B cell (primary cell): ENCODE results near the gene DLD. TPM values are rescaled to one million over a fixed set of nuclear protein-coding genes. Genes with fewer than 3 reads are reported as not detected.

ENCODE experiments used
- ATAC-seq: fragments of 200-7000 bp; cut with Tn5 transposase; one replicate; pipeline ENCODE4 v1.10.0; 2021; ENCODE audit warnings: low read depth, mild to moderate bottlenecking, moderate number of reproducible peaks, moderate library complexity
- CTCF ChIA-PET: fragments of 350-600 bp; sonication (Branson Sonifier 250); formaldehyde crosslinking; loops from one replicate; lab custom pipeline; 2021; ENCODE audit warnings: antibody characterized with exemption, inconsistent platforms; lab: Charles Lee
- POLR2A ChIA-PET: fragments of 350-600 bp; sonication (Branson Sonifier 250); formaldehyde crosslinking; loops from one replicate; lab custom pipeline; 2021; ENCODE audit warnings: antibody characterized with exemption; lab: Charles Lee
- DNase-seq: peaks from one replicate; pipeline ENCODE4 v3.0.0; 2013
- H2AFZ ChIP-seq: 2 replicates; pipeline ENCODE4 v1.6.1; 2012; ENCODE audit warnings: mild to moderate bottlenecking, low read depth, low read length; ENCODE audit not compliant: insufficient read depth, poor library complexity, severe bottlenecking
- H3K27ac ChIP-seq, 2 donors: 1 replicate in 1 of 2; 2 replicates in 1 of 2; pipeline ENCODE4 v1.5.1; 2012 to 2013; ENCODE audit warnings: low read length in 2 of 2, mild to moderate bottlenecking in 2 of 2, moderate library complexity in 1 of 2
- H3K27me3 ChIP-seq, 4 experiments: fragments of 200-600 bp in 1 of 4; sonication (generic) in 1 of 4; replicated peaks in 1 of 4; 1 replicate in 2 of 4; 2 replicates in 2 of 4; pipeline versions ENCODE4 v1.6.1 to v1.7.0; 2013 to 2016; ENCODE audit warnings: low read length in 3 of 4, mild to moderate bottlenecking in 2 of 4, mixed read lengths in 1 of 4, moderate library complexity in 1 of 4; ENCODE audit not compliant: insufficient read depth in 4 of 4, control insufficient read depth in 3 of 4; ENCODE audit errors: control extremely low read depth in 1 of 4
- H3K36me3 ChIP-seq, 2 experiments: replicated peaks in 1 of 2; 1 replicate in 1 of 2; 2 replicates in 1 of 2; pipeline versions ENCODE4 v1.6.1 to v1.7.1; 2013; ENCODE audit warnings: low read length in 1 of 2; ENCODE audit not compliant: insufficient read depth in 2 of 2, control insufficient read depth in 1 of 2; ENCODE audit errors: control extremely low read depth in 1 of 2, extremely low read depth in 1 of 2
- H3K4me1 ChIP-seq, 2 donors: fragments of 200-600 bp in 1 of 2; sonication (generic) in 1 of 2; 1 replicate in 1 of 2; 2 replicates in 1 of 2; pipeline versions ENCODE4 v1.5.1 to v1.6.1; 2013 to 2017; ENCODE audit warnings: low read length in 2 of 2; ENCODE audit not compliant: control insufficient read depth in 2 of 2, insufficient read depth in 2 of 2
- H3K4me2 ChIP-seq: replicated peaks from 2 replicates; pipeline ENCODE3; 2012; ENCODE audit warnings: mild to moderate bottlenecking, low read depth, low read length; ENCODE audit not compliant: poor library complexity, severe bottlenecking
- H3K4me3 ChIP-seq, 5 experiments: fragments of 200-600 bp in 1 of 5; sonication (generic) in 1 of 5; 1 replicate in 3 of 5; 2 replicates in 2 of 5; pipeline versions ENCODE4 v1.5.1 to v1.7.0; 2011 to 2016; ENCODE audit warnings: low read length in 4 of 5, mild to moderate bottlenecking in 4 of 5, low read depth in 2 of 5, control low read depth in 1 of 5, moderate library complexity in 1 of 5; ENCODE audit not compliant: insufficient read depth in 1 of 5; ENCODE audit errors: control extremely low read depth in 1 of 5, extremely low read depth in 1 of 5
- H3K79me2 ChIP-seq: fragments of 200-600 bp; sonication (generic); one replicate; pipeline ENCODE4 v1.6.0; 2016; ENCODE audit warnings: low read length; ENCODE audit not compliant: control insufficient read depth, insufficient read depth
- H3K9ac ChIP-seq: fragments of 200-600 bp; sonication (generic); 2 replicates; pipeline ENCODE4 v1.6.1; 2017; ENCODE audit warnings: mild to moderate bottlenecking, low read length, moderate library complexity
- H3K9me3 ChIP-seq, 3 donors: one replicate each; pipeline versions ENCODE4 v1.6.1 to v1.7.1; 2013; ENCODE audit warnings: low read length in 2 of 3; ENCODE audit not compliant: control insufficient read depth in 2 of 3, insufficient read depth in 1 of 3; ENCODE audit errors: control extremely low read depth in 1 of 3
- H4K20me1 ChIP-seq: 2 replicates; pipeline ENCODE4 v1.6.0; 2012; ENCODE audit warnings: mild to moderate bottlenecking, low read length; ENCODE audit not compliant: insufficient read depth, control insufficient read depth, poor library complexity, severe bottlenecking
- H3K27ac Mint-ChIP-seq: one replicate; pipeline ENCODE4 v1.8.0; 2021; ENCODE audit warnings: mixed read lengths
- H3K27me3 Mint-ChIP-seq: one replicate; pipeline ENCODE4 v1.8.0; 2021; ENCODE audit warnings: mixed read lengths
- H3K4me1 Mint-ChIP-seq: one replicate; pipeline ENCODE4 v1.8.0; 2021; ENCODE audit warnings: mixed read lengths
- H3K4me3 Mint-ChIP-seq: one replicate; pipeline ENCODE4 v1.8.0; 2021; ENCODE audit warnings: mixed read lengths
- H3K9me3 Mint-ChIP-seq: one replicate; pipeline ENCODE4 v1.8.0; 2022; ENCODE audit warnings: mixed read lengths; ENCODE audit not compliant: insufficient read depth
- EZH2 ChIP-seq: IDR thresholded peaks from 2 replicates; pipeline ENCODE4 v1.6.1; 2012; ENCODE audit warnings: borderline replicate concordance, low read depth, mild to moderate bottlenecking, moderate library complexity, low read length; ENCODE audit not compliant: insufficient read depth, poor library complexity, severe bottlenecking
- WGBS: methylation state at CpG from one replicate; pipeline ENCODE4 v1.1.5; 2013; ENCODE audit warnings: missing lambda C conversion rate; ENCODE audit not compliant: insufficient coverage; 5-methylcytosine and 5-hydroxymethylcytosine counted together
- intact Hi-C: fragments of 100-400 bp; cut with micrococcal nuclease; formaldehyde crosslinking; loops from one replicate; pipeline ENCODE4 v1.10.0; 2022
- polyA plus RNA-seq: library from polyadenylated mRNA; depleted of rRNA; stranded (reverse); fragments of >200 nt; gene quantifications from 2 replicates; pipeline ENCODE4 v1.2.3, GENCODE V29; 2012
- total RNA-seq, 2 donors: library from RNA; stranded (reverse); fragments of 120-200 nt in 1 of 2; gene quantifications; 1 replicate in 1 of 2; 2 replicates in 1 of 2; pipeline versions ENCODE4 v1.2.3 to v1.2.4, GENCODE V29; 2013 to 2022
- TF ChIP-seq, protein P1 (sequence below): fragments of 200-600 bp; IDR thresholded peaks from one replicate; pipeline ENCODE4 v1.8.0; 2022; ENCODE audit warnings: antibody characterized with exemption, mild to moderate bottlenecking

Gene DLD
- total and polyA plus RNA-seq, 2 donors (not counting 1 experiment from before 2014, with no cell fraction given) = 26.7 to 47.9 TPM

DNA sequence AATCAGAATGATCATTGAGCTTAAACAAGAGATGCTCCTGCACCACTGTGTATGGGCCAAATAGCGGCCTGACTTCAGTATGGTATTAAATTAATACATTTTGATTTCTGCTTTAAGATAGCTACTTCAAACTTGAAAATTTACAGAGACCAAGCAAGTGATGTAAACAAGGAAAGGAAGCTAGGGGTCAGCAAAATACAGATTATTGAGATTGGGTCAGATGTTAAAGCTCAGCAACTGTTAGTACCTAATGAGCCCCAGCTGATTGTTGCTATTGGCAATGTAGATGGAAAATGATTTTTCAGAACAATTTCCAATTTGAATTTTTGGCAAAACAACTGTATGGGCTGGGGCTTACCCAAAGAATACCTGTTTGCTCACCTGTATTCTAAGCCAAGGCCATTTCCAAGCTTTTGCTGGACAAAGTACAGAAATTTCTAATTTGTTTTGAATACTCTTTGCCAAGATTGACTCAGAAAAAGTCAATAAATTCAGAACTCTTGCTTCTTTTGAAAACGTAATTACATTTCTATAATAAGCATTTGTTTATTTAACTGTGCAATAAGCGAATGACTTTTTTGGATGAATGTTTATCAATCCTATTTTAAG, 23.0 kb upstream of the DLD start:
- no peaks in the 10 kb centered on the region for H3K79me2 ChIP-seq
- ChIA-PET CTCF (interaction anchor here (0.8 kb wide), 1 partner anchor 9 kb away, joined by 3 read pairs; no protein-coding TSS in a partner anchor), POLR2A (no interaction called here)
- no peak for TF ChIP-seq EZH2
- TF ChIP-seq, protein P1, sequence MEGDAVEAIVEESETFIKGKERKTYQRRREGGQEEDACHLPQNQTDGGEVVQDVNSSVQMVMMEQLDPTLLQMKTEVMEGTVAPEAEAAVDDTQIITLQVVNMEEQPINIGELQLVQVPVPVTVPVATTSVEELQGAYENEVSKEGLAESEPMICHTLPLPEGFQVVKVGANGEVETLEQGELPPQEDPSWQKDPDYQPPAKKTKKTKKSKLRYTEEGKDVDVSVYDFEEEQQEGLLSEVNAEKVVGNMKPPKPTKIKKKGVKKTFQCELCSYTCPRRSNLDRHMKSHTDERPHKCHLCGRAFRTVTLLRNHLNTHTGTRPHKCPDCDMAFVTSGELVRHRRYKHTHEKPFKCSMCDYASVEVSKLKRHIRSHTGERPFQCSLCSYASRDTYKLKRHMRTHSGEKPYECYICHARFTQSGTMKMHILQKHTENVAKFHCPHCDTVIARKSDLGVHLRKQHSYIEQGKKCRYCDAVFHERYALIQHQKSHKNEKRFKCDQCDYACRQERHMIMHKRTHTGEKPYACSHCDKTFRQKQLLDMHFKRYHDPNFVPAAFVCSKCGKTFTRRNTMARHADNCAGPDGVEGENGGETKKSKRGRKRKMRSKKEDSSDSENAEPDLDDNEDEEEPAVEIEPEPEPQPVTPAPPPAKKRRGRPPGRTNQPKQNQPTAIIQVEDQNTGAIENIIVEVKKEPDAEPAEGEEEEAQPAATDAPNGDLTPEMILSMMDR = no peak
- H3K36me3 ChIP-seq = no peaks in the 10 kb centered on the region
- H3K4me3 Mint-ChIP-seq = no peak overlapping the region
- no peak for DNase-seq
- WGBS = no CpG with 5 or more reads among the region's 3 CpGs
- no peaks in the 10 kb centered on the region for H4K20me1 ChIP-seq
- no peaks in the 10 kb centered on the region for H3K9me3 ChIP-seq
- no peak overlapping the region for H3K27ac Mint-ChIP-seq
- peaks cover 14% of the 10 kb centered on the region for H3K27me3 Mint-ChIP-seq
- H3K4me2 ChIP-seq = no peak overlapping the region
- no peak overlapping the region for H2AFZ ChIP-seq
- H3K27ac ChIP-seq = no peak overlapping the region
- H3K9ac ChIP-seq = no peak overlapping the region
- no peak for ATAC-seq
- no peaks in the 10 kb centered on the region for H3K4me1 ChIP-seq
- no peaks in the 10 kb centered on the region for H3K4me1 Mint-ChIP-seq
- intact Hi-C loops = no loop called here
- H3K27me3 ChIP-seq = no peaks in the 10 kb centered on the region
- H3K4me3 ChIP-seq = no peak overlapping the region
- no peaks in the 10 kb centered on the region for H3K9me3 Mint-ChIP-seq

DNA sequence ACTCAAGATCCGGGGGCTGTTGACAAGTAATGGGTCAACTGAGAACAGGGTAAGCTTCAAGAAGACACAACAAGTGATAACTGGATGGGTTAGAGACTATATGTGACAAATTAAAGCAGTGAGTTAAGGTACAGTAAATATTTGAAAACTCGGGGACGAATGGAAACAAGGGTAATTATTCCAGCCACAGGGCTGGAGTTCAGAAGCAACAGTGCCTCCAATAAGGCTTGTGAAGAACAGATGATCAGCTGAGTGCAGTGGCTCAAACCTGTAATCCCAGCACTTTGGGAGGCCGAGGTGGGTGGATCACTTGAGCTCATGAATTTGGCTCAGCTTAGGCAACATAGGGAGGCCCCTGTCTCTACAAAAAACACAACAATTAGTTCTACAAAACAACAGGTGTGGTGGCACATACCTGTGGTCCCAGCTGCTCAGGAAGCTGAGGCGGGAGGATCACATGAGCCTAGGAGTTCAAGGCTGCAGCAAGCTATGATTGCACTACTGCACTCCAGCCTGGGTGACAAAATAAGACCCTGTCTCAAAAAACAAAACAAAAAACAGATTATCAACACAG, 20.5 kb upstream of the DLD start:
- H4K20me1 ChIP-seq = no peaks in the 10 kb centered on the region
- ChIA-PET CTCF (interaction anchor here (0.8 kb wide), 1 partner anchor 408 kb away, joined by 3 read pairs; no protein-coding TSS in a partner anchor), POLR2A (no interaction called here)
- Mint-ChIP-seq H3K9me3 (no peaks in the 10 kb centered on the region), H3K4me3 (no peak overlapping the region), H3K4me1 (peaks cover 3% of the 10 kb centered on the region), H3K27me3 (peaks cover 9% of the 10 kb centered on the region), H3K27ac (no peak overlapping the region)
- H3K27ac ChIP-seq = no peak overlapping the region
- no peak overlapping the region for H3K9ac ChIP-seq
- ATAC-seq (no peak), DNase-seq (no peak)
- no peaks in the 10 kb centered on the region for H3K79me2 ChIP-seq
- H3K9me3 ChIP-seq = no peaks in the 10 kb centered on the region
- H3K4me1 ChIP-seq = no peaks in the 10 kb centered on the region
- WGBS = 92% methylated on average over 5 of the region's 5 CpGs
- intact Hi-C loops = no loop called here
- TF ChIP-seq, protein P1 = no peak
- H3K36me3 ChIP-seq = no peaks in the 10 kb centered on the region
- no peak overlapping the region for H3K4me2 ChIP-seq
- no peak overlapping the region for H2AFZ ChIP-seq
- H3K4me3 ChIP-seq = no peak overlapping the region
- H3K27me3 ChIP-seq = no peaks in the 10 kb centered on the region
